A673 (cell line): ENCODE results near the gene SERTAD1. TPM values are rescaled to one million over a fixed set of nuclear protein-coding genes. Genes with fewer than 3 reads are reported as not detected.

Experiments used
- BruUV-seq: library from RNA; stranded (reverse); fragments of 400-500 nt; replicated peaks from 2 replicates; lab custom pipeline; 2021; lab: Mats Ljungman, UMichigan
- CTCF ChIA-PET: fragments of 300-600 bp; sonication (Branson Sonifier 250); formaldehyde crosslinking; loops from one replicate; lab custom pipeline; 2022; ENCODE audit warnings: antibody characterized with exemption; lab: Charles Lee
- POLR2A ChIA-PET: fragments of 300-600 bp; sonication (Branson Sonifier 250); formaldehyde crosslinking; loops from one replicate; lab custom pipeline; 2022; ENCODE audit warnings: antibody characterized with exemption; ENCODE audit not compliant: low non-redundant PET; lab: Charles Lee
- DNase-seq: peaks from one replicate; pipeline ENCODE4 v3.0.0-alpha.2; 2015; ENCODE audit warnings: low spot score
- H3K27ac ChIP-seq: fragments of 200-600 bp; sonication (generic); 2 replicates; pipeline ENCODE4 v1.5.1; 2016; ENCODE audit warnings: mixed run types, low read depth, mild to moderate bottlenecking, mixed read lengths, antibody characterized with exemption, low read length; ENCODE audit not compliant: poor library complexity, severe bottlenecking
- H3K27me3 ChIP-seq: fragments of 200-600 bp; sonication (generic); replicated peaks from 2 replicates; pipeline ENCODE4 v1.6.1; 2017; ENCODE audit warnings: mixed run types, low read depth, mild to moderate bottlenecking, mixed read lengths, antibody characterized with exemption, low read length; ENCODE audit not compliant: insufficient read depth, poor library complexity
- H3K36me3 ChIP-seq: fragments of 200-600 bp; sonication (generic); 2 replicates; pipeline ENCODE4 v1.6.1; 2016; ENCODE audit warnings: mixed run types, mild to moderate bottlenecking, mixed read lengths, antibody characterized with exemption, low read length; ENCODE audit not compliant: insufficient read depth, poor library complexity, severe bottlenecking
- H3K4me1 ChIP-seq: fragments of 200-600 bp; sonication (generic); 2 replicates; pipeline ENCODE4 v1.6.1; 2017; ENCODE audit warnings: mixed run types, mild to moderate bottlenecking, mixed read lengths, antibody characterized with exemption, low read length; ENCODE audit not compliant: insufficient read depth, poor library complexity, severe bottlenecking
- H3K4me3 ChIP-seq: fragments of 200-600 bp; sonication (generic); 2 replicates; pipeline ENCODE4 v1.5.1; 2016; ENCODE audit warnings: low read depth, mixed run types, mild to moderate bottlenecking, mixed read lengths, low read length; ENCODE audit not compliant: poor library complexity, severe bottlenecking
- H3K9me3 ChIP-seq: fragments of 200-600 bp; sonication (generic); 2 replicates; pipeline ENCODE4 v1.6.1; 2016; ENCODE audit warnings: mixed run types, low read depth, mild to moderate bottlenecking, mixed read lengths, antibody characterized with exemption, low read length; ENCODE audit not compliant: poor library complexity, severe bottlenecking
- CTCF ChIP-seq: fragments of 300-800, 200-600 bp; sonication (generic); conservative IDR thresholded peaks from 2 replicates; pipeline ENCODE4 v1.5.1; 2017; ENCODE audit warnings: low read depth, mild to moderate bottlenecking, antibody characterized with exemption, low read length, moderate library complexity, mixed read lengths
- EZH2 ChIP-seq: fragments of 200-600 bp; sonication (generic); IDR thresholded peaks from 2 replicates; pipeline ENCODE4 v1.6.1; 2017; ENCODE audit warnings: borderline replicate concordance, low read depth, mild to moderate bottlenecking, mixed read lengths, antibody characterized with exemption, low read length; ENCODE audit not compliant: poor library complexity, severe bottlenecking
- intact Hi-C: fragments of 100-400 bp; cut with micrococcal nuclease; formaldehyde crosslinking; loops from one replicate; pipeline ENCODE4 v1.10.0; 2022; ENCODE audit not compliant: unreplicated experiment
- total RNA-seq: library from RNA; stranded (reverse); gene quantifications from 2 replicates; pipeline ENCODE4 v1.2.3, GENCODE V29; 2021

SERTAD1 gene
- total RNA-seq, 1 experiment from 2014 or later: 16.5 TPM

GRCh38 chr19:40443131-40443999 is 17.6 kb upstream of the SERTAD1 start:
- CTCF ChIA-PET: interaction anchor here (0.6 to 1.6 kb wide), 3 partner anchors 21 to 159 kb away, joined by 3 to 7 read pairs (median 7); no protein-coding TSS in a partner anchor
- intact Hi-C loops: loop anchor here (5.0 kb wide), 2 partner anchors 141 to 159 kb away; partner anchors contain the start of gene LTBP4
- TF ChIP-seq CTCF (no peak), EZH2 (no peak)

GRCh38 chr19:40442328-40443130 is 16.7 kb upstream of the SERTAD1 start:
- no peak for DNase-seq
- BruUV-seq: TSS peak; percentile 66
- H3K27ac ChIP-seq: peak overlapping the region; percentile 96
- ChIA-PET CTCF (interaction anchor here (0.6 to 1.6 kb wide), 3 partner anchors 21 to 160 kb away, joined by 3 to 7 read pairs (median 7); no protein-coding TSS in a partner anchor), POLR2A (interaction anchor here (0.6 to 1.0 kb wide), 3 partner anchors 16 to 241 kb away, joined by 3 to 16 read pairs (median 3); partner anchors contain the start of gene SERTAD1)
- no peaks in the 10 kb centered on the region for H3K9me3 ChIP-seq
- TF ChIP-seq CTCF: no peak
- no peak for TF ChIP-seq EZH2
- H3K4me1 ChIP-seq: peaks cover 22% of the 10 kb centered on the region
- peak overlapping the region; percentile 82 for H3K4me3 ChIP-seq
- H3K36me3 ChIP-seq: peaks cover 26% of the 10 kb centered on the region
- H3K27me3 ChIP-seq: no peaks in the 10 kb centered on the region
- intact Hi-C loops: loop anchor here (5.0 kb wide), 2 partner anchors 140 to 160 kb away; partner anchors contain the start of gene LTBP4

More at GRCh38 chr19:40443131-40443999, 17.6 kb upstream of the SERTAD1 start:
- Histone ChIP-seq H3K4me1 (peaks cover 22% of the 10 kb centered on the region), H3K36me3 (peaks cover 26% of the 10 kb centered on the region), H3K27ac (peak overlapping the region; percentile 96), H3K4me3 (peak overlapping the region; percentile 82), H3K9me3 (no peaks in the 10 kb centered on the region), H3K27me3 (no peaks in the 10 kb centered on the region)
- BruUV-seq: TSS peak; percentile 91
- DNase-seq: peak; percentile 100
- POLR2A ChIA-PET: interaction anchor here (0.6 to 1.0 kb wide), 3 partner anchors 17 to 242 kb away, joined by 3 to 16 read pairs (median 3); partner anchors contain the start of gene SERTAD1

- Histone ChIP-seq H3K36me3 (peaks cover 26% of the 10 kb centered on the region), H3K27ac (peak overlapping the region; percentile 96), H3K4me3 (peak overlapping the region; percentile 82), H3K4me1 (peaks cover 22% of the 10 kb centered on the region), H3K9me3 (no peaks in the 10 kb centered on the region), H3K27me3 (no peaks in the 10 kb centered on the region)
- BruUV-seq: no TSS peak
- no peak for DNase-seq
- TF ChIP-seq CTCF (no peak), EZH2 (no peak)
- ChIA-PET CTCF (no interaction called here), POLR2A (no interaction called here)
- intact Hi-C loops: loop anchor here (5.0 kb wide), 2 partner anchors 139 to 161 kb away; partner anchors contain the start of gene LTBP4
These were observed 16.0 kb upstream of the SERTAD1 start for GRCh38 chr19:40441719-40442253.
